HFF-Myc (cell line): ENCODE measurements around the gene ESRRA.

ENCODE experiments used
- DNase-seq: peaks from one replicate; pipeline ENCODE4 v3.0.0-alpha.2; 2011; ENCODE audit warnings: low read depth; ENCODE audit errors: extremely low read depth
- H3K4me3 ChIP-seq: replicated peaks from 2 replicates; pipeline ENCODE4 v1.5.1; 2011; ENCODE audit warnings: low read depth, mild to moderate bottlenecking, control low read depth, low read length
- TF ChIP-seq, protein P1 (sequence below): IDR thresholded peaks from 2 replicates; pipeline ENCODE4 v1.5.1; 2012; ENCODE audit warnings: mild to moderate bottlenecking, low read depth, low read length, control low read depth; ENCODE audit errors: missing control alignments

ESRRA gene

DNA sequence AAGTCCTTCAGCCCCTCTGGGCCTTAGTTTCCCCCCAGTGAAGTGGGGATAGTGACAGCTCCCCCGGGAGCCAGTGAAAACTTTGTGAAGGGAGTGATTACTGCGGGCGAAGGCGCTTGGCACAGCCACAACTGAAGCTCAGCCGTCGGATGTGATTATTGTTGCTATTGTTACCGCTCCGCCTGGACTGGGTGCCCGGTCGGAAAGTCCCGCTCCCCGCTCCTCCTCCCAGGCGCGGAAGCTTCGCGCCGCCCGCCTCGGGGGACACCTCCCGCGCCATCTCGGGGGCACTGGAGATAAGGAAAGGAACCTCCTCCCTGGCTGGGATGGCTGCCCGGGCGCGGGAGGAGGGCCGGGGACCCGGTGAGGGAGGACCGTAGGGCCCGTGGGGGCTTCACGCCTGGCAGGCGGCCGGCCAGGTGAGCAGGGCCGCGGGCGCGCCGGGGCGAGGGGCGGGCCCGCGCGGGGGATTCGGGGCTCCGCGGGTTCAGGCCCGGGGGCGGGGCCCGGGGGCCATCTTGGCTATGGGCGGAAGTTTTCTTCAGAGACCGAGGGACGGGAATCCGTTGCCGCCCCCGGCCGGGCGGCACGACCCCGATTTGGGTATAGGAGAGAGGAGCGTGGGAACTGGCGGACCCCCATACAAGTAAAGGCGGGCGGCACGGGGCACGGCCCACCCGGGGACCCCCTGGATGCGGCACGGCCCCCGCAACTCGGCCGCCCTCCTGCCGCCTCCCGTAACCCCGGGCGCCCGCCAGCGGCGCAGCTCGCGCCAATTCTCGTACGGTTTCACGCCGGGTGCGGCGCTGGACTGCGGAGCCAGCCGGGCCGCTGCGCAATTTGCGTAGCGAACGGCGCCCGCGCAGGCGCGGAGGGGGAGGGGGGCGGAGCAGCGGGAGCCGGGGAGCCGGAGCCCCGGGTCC is 20.1 kb upstream of the ESRRA start, which contains the start of gene GPR137:
GPR137 (plus strand) TSS at position 887 of the 923 bp plus-strand sequence. CDS start 677 bp downstream, outside the sequence.
- H3K4me3 ChIP-seq, result peak within 1 kb of the TSS; percentile 70
- no peak for DNase-seq
- TF ChIP-seq, protein P1, sequence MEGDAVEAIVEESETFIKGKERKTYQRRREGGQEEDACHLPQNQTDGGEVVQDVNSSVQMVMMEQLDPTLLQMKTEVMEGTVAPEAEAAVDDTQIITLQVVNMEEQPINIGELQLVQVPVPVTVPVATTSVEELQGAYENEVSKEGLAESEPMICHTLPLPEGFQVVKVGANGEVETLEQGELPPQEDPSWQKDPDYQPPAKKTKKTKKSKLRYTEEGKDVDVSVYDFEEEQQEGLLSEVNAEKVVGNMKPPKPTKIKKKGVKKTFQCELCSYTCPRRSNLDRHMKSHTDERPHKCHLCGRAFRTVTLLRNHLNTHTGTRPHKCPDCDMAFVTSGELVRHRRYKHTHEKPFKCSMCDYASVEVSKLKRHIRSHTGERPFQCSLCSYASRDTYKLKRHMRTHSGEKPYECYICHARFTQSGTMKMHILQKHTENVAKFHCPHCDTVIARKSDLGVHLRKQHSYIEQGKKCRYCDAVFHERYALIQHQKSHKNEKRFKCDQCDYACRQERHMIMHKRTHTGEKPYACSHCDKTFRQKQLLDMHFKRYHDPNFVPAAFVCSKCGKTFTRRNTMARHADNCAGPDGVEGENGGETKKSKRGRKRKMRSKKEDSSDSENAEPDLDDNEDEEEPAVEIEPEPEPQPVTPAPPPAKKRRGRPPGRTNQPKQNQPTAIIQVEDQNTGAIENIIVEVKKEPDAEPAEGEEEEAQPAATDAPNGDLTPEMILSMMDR, result no peak

DNA sequence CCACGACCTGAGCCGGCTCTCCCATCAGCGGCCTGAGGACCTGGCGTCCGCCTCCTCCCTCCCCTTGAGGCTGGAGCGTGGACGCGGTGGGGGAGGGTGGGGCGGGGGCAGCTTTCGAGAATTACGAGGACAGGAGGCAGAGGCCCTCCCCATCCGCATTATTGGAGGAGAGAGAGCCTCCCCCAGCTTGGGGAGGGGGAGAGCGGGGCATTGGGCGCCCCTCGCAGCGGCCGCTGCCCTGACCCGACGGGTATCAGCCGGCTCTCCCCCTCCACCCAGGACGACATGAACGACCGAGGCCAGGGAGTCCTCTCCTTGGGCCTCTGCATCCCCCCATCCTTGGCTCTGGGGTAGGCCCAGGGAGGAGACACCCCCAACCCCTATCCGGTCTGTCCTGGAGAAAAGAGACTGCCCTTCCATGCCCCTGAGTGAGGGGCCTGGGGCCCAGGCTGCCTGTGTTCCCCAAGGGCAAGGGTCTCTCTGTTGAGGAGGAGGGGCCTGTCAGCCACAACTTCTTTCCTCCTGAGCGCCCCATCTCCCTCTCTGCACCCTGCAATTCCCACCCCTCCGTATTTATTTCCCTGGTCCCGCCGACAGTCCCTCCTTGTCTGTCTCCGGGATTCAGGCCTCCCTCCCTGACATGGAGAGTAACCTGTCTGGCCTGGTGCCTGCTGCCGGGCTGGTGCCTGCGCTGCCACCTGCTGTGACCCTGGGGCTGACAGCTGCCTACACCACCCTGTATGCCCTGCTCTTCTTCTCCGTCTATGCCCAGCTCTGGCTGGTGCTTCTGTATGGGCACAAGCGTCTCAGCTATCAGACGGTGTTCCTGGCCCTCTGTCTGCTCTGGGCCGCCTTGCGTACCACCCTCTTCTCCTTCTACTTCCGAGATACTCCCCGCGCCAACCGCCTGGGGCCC is 19.2 kb upstream of the ESRRA start:
- TF ChIP-seq, protein P1, result peak; percentile 9
- no peak for DNase-seq
- peak overlapping the region; percentile 70 for H3K4me3 ChIP-seq

DNA sequence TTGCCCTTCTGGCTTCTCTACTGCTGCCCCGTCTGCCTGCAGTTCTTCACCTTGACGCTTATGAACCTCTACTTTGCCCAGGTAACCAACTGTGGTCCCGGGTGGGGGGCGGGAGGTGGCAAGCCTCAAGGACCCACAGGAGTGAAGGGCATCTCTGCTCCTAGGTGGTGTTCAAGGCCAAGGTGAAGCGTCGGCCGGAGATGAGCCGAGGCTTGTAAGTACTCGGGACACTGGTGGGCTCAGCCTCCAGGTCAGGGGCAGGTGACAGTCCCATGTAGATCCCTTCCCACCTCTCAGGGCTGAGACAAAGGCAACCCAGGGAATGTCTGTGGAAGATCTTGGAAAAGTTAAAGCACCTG is 18.5 kb upstream of the ESRRA start:
- DNase-seq, result no peak
- no peak overlapping the region for H3K4me3 ChIP-seq
- TF ChIP-seq, protein P1, result no peak

DNA sequence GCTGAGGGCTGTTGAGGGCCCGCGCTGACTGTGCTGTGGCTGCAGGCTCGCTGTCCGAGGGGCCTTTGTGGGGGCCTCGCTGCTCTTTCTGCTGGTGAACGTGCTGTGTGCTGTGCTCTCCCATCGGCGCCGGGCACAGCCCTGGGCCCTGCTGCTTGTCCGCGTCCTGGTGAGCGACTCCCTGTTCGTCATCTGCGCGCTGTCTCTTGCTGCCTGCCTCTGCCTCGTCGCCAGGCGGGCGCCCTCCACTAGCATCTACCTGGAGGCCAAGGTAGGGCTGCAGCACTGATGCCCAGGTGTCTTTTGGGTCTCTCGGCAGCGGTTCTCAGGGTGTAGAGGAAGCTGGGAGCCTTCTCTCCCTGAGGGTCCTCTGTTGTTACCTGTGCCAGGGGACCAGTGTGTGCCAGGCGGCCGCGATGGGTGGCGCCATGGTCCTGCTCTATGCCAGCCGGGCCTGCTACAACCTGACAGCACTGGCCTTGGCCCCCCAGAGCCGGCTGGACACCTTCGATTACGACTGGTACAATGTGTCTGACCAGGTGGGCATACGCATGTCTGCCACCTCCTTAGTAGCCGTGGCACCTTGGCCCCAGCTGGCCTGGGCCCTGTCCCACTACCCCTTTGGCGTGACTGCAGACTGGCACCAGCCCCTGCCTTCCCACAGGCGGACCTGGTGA is 17.5 kb upstream of the ESRRA start:
- no peak for DNase-seq
- TF ChIP-seq, protein P1, result no peak
- H3K4me3 ChIP-seq, result no peak overlapping the region

DNA sequence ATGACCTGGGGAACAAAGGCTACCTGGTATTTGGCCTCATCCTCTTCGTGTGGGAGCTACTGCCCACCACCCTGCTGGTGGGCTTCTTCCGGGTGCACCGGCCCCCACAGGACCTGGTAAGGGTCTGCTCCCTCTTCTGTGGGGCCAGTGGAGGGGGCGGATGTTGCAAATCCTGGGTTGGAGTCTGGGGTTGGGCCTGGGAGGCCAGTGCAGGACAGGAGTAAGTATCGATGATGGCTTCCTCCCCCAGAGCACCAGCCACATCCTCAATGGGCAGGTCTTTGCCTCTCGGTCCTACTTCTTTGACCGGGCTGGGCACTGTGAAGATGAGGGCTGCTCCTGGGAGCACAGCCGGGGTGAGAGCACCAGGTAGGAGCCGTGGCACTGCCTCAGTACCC is 17.0 kb upstream of the ESRRA start:
- TF ChIP-seq, protein P1, result no peak
- DNase-seq, result no peak
- H3K4me3 ChIP-seq, result no peak overlapping the region

DNA sequence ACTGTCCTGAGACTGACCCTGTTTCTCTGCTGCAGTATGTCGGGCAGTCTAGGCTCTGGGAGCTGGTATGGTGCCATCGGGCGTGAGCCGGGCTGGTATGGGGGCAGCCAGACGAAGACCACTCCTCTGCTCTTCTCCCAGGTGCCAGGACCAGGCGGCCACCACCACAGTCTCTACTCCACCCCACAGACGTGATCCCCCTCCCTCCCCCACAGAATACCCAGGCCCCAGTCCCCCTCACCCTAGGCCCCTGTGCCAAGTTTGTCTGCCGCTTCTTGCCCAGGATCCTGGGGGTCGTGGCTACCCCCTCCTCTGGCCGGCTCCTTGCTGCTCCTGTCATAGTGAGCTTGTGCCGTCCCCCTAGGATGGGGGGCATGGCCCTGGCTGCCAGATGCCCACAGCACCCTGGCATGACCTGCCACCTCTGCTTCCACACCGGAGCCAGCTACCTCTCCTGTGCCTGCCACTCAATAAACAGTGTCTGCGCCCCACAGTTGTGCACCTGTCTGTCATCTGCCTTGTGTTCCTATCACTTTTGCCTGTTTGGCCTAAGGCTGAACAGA is 16.2 kb upstream of the ESRRA start:
- no peak overlapping the region for H3K4me3 ChIP-seq
- DNase-seq, result no peak
- TF ChIP-seq, protein P1, result no peak
